Measurements from ENCODE around the gene PDIK1L. TPM values are rescaled to one million over a fixed set of nuclear protein-coding genes. Genes with fewer than 3 reads are reported as not detected.

The PDIK1L gene
- polyA plus RNA-seq, 1 donor from 2014 or later, result 44.9 TPM

DNA sequence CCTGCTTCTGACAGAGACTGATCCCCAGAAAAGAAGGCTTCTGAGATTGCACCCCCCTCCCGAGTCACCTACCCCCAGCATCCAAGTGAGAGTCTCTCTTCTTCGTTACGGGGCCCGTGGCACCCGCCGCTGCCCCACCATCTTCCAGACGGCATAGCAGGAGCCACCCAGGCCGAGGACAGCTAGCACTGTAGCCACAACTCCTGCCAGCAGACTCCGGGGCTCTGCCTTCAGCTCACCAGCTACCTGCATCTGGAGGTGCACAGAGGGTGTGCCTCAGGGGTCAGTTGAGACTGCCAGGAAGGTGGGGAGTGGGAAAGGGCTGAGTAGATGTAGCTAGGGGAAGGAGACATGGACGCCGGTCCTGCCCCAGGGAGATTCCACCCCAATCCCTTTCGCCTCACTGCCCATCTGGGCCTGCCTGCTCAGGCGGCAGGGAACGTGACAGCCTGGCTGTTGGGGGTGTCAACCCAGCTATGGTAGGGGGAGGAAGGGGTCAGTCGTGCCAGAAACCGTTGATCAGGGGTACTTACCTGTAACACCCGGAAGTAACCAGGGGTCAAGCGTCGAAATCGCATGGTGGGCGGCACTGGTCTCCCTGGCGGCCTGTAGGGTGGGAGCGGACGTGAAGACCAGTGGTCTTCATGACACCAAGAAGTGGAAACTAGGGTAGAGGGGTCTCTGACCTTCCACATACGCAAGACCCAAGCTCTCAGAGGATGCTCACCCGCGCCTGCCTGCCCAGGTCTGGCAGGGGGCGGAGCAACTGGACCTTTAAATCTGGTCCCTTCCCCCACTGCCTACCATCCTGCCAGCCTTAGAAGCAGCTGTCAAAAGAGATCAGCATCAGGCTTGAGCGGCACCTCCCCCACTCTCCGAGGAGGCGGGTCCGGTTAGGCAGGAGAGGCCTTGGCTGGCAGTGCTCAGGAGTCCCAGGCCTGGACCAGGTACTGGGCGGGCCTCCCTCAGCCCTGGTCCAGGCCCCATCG, 59.8 kb downstream of the PDIK1L start, which contains the start of gene ZNF593OS:
TSS of gene ZNF593OS (minus strand) at position 749 of the 989 bp plus-strand sequence. CDS start at position 578, 171 bp downstream.
- Histone ChIP-seq H3K27ac (ENCODE audit: low read length) (no peak within 1 kb of the TSS), H4K20me1 (ENCODE audit: insufficient read depth) (no peaks in the 10 kb centered on the region), H2AFZ (ENCODE audit: low read depth, low read length) (no peak within 1 kb of the TSS), H3K4me2 (ENCODE audit: low read length) (peak within 1 kb of the TSS; percentile 82), H3K9ac (ENCODE audit: low read length) (no peak within 1 kb of the TSS), H3K9me2 (ENCODE audit: insufficient read depth, low read length) (no peaks in the 10 kb centered on the region), H3K9me3 (ENCODE audit: low read length) (no peaks in the 10 kb centered on the region), H3K36me3 (ENCODE audit: insufficient read depth, low read length) (no peaks in the 10 kb centered on the region), H3K27me3 (ENCODE audit: insufficient read depth, low read depth, low read length) (no peaks in the 10 kb centered on the region), H3K4me3 (ENCODE audit: low read length) (peak within 1 kb of the TSS; percentile 94), H3K79me2 (replicated peaks; ENCODE audit: insufficient read depth, low read length) (no peaks in the 10 kb centered on the region), H3F3A (ENCODE audit: insufficient read depth, low read length, poor library complexity, severe bottlenecking) (no peaks in the 10 kb centered on the region)
- TF ChIP-seq, protein P1, sequence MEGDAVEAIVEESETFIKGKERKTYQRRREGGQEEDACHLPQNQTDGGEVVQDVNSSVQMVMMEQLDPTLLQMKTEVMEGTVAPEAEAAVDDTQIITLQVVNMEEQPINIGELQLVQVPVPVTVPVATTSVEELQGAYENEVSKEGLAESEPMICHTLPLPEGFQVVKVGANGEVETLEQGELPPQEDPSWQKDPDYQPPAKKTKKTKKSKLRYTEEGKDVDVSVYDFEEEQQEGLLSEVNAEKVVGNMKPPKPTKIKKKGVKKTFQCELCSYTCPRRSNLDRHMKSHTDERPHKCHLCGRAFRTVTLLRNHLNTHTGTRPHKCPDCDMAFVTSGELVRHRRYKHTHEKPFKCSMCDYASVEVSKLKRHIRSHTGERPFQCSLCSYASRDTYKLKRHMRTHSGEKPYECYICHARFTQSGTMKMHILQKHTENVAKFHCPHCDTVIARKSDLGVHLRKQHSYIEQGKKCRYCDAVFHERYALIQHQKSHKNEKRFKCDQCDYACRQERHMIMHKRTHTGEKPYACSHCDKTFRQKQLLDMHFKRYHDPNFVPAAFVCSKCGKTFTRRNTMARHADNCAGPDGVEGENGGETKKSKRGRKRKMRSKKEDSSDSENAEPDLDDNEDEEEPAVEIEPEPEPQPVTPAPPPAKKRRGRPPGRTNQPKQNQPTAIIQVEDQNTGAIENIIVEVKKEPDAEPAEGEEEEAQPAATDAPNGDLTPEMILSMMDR (IDR thresholded peaks at IDR 0.05; ENCODE audit: poor library complexity, severe bottlenecking), result no peak
- TF ChIP-seq POLR2AphosphoS5 (IDR thresholded peaks at IDR 0.05), result no peak

Other genes starting within 250 kb of the PDIK1L start
- 2.9 and 4.1 TPM in 2 replicates for gene PAQR7, start 236.1 kb upstream of the PDIK1L start, polyA plus RNA-seq
- gene STMN1, start 205.4 kb upstream of the PDIK1L start, polyA plus RNA-seq, result 1,834 and 1,950 TPM in 2 replicates
- 7.9 and 10.4 TPM in 2 replicates for gene PAFAH2, start 113.8 kb upstream of the PDIK1L start, polyA plus RNA-seq
- gene EXTL1, start 90.0 kb upstream of the PDIK1L start, polyA plus RNA-seq, result 2.0 and 2.7 TPM in 2 replicates
- 0.28 and 0.46 TPM in 2 replicates for gene SLC30A2, start 65.7 kb upstream of the PDIK1L start, polyA plus RNA-seq
- gene TRIM63, start 44.2 kb upstream of the PDIK1L start, polyA plus RNA-seq, result not detected in 2 replicates
- 0.31 and 0.48 TPM in 2 replicates for gene FAM110D, start 47.3 kb downstream of the PDIK1L start, polyA plus RNA-seq
- gene C1orf232, start 57.1 kb downstream of the PDIK1L start, polyA plus RNA-seq, result not detected in 2 replicates
- gene ZNF593, start 58.1 kb downstream of the PDIK1L start, polyA plus RNA-seq, result 20.2 and 25.0 TPM in 2 replicates
- not detected in 2 replicates for gene ZNF593OS, start 60.0 kb downstream of the PDIK1L start, polyA plus RNA-seq
- gene CNKSR1, start 65.7 kb downstream of the PDIK1L start, polyA plus RNA-seq, result 2.2 and 7.8 TPM in 2 replicates
- not detected in 2 replicates for gene CATSPER4, start 78.8 kb downstream of the PDIK1L start, polyA plus RNA-seq
- gene CEP85, start 122.4 kb downstream of the PDIK1L start, polyA plus RNA-seq, result 20.5 and 26.2 TPM in 2 replicates
- gene SH3BGRL3, start 168.3 kb downstream of the PDIK1L start, polyA plus RNA-seq, result 7.5 and 12.8 TPM in 2 replicates
- 18.5 and 19.4 TPM in 2 replicates for gene UBXN11, start 194.8 kb downstream of the PDIK1L start, polyA plus RNA-seq
- not detected in 2 replicates for gene CD52, start 206.1 kb downstream of the PDIK1L start, polyA plus RNA-seq
- 0.18 and 2.5 TPM in 2 replicates for gene CRYBG2, start 242.3 kb downstream of the PDIK1L start, polyA plus RNA-seq